HG03521 (cell line): Measurements from ENCODE around the gene PLAA.
"Not testable (repeated sequence)": the region's sequence is repeated elsewhere in the genome, so short reads cannot be mapped to it uniquely, and the experiment has no call there.

Source experiments
- ATAC-seq: cut with Tn5 transposase; IDR thresholded peaks from one replicate; pipeline ENCODE4 v1.9.1; 2021; ENCODE audit warnings: mild to moderate bottlenecking, moderate library complexity; ENCODE audit not compliant: unreplicated experiment

PLAA gene

GRCh38 chr9:26935847-26936246 is 11.2 kb downstream of the PLAA start:
- no peak for ATAC-seq

GRCh38 chr9:26928902-26929495 is 18.0 kb downstream of the PLAA start:
- ATAC-seq: no peak

- no peak for ATAC-seq
Measured at GRCh38 chr9:26925609-26926008, 21.4 kb downstream of the PLAA start.

GRCh38 chr9:26919698-26920097 is 27.3 kb downstream of the PLAA start:
- no peak for ATAC-seq

GRCh38 chr9:26913138-26913668 is 33.8 kb downstream of the PLAA start:
- no peak for ATAC-seq

GRCh38 chr9:26904671-26905070 is 42.4 kb downstream of the PLAA start:
- no peak for ATAC-seq

- ATAC-seq: no peak
Measured at GRCh38 chr9:26904070-26904469, 43.0 kb downstream of the PLAA start.

GRCh38 chr9:26893030-26893676 is 53.9 kb downstream of the PLAA start:
- no peak for ATAC-seq

GRCh38 chr9:26892251-26893029 is 54.6 kb downstream of the PLAA start, which contains the start of gene CAAP1:
CAAP1 (minus strand) TSS chr9:26892802; CDS start chr9:26892715, 87 bp downstream.
- peak; percentile 91 for ATAC-seq

GRCh38 chr9:26891726-26892125 is 55.3 kb downstream of the PLAA start:
- ATAC-seq: no peak

GRCh38 chr9:26888271-26888670 is 58.8 kb downstream of the PLAA start:
- no peak for ATAC-seq

- ATAC-seq: no peak
Measured at GRCh38 chr9:26882154-26882553, 64.9 kb downstream of the PLAA start.

- ATAC-seq: no peak
Measured at GRCh38 chr9:26880262-26880661, 66.8 kb downstream of the PLAA start.

- ATAC-seq: not testable (repeated sequence)
Measured at GRCh38 chr9:26875155-26875554, 71.9 kb downstream of the PLAA start.

- ATAC-seq: no peak
Measured at GRCh38 chr9:26870292-26870691, 76.8 kb downstream of the PLAA start.

GRCh38 chr9:26863074-26863473 is 84.0 kb downstream of the PLAA start:
- ATAC-seq: no peak

GRCh38 chr9:26856413-26857032 is 90.5 kb downstream of the PLAA start:
- ATAC-seq: peak; percentile 69
